Stimulated activated CD4-positive, alpha-beta T cell treated with anti-CD3 and anti-CD28 coated beads, Interleukin-12 subunit alpha, Interleukin-12 subunit beta, amount 100 ng/mL, for 24 hours (primary cell): ENCODE data around the gene VEZT.
"Not testable (repeated sequence)": the region's sequence is repeated elsewhere in the genome, so short reads cannot be mapped to it uniquely, and the experiment has no call there.

ENCODE experiments used
- DNase-seq, 2 experiments: peaks; one replicate each; pipeline ENCODE4 v3.0.0-alpha.2; 2020; ENCODE audit warnings: low read depth in 2 of 2

The VEZT gene

DNA sequence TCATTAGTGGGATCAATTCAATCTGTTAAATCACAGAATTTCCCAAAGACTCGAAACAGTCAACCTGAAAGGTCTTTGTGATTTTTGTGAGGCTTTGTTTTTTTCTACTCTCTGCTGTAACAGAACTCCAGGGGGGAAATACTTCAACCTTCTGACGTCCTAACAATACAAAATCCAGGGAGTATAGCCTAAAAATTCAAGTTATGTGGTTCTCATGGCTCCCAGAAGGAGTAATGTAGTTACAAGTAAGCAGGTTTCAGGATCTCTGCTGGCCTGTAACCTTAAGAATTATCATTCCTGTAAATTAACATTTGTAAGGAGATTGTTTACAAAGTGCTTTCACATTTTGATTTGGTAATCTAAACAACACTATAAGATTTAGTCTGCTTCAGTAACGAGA is 39.9 kb downstream of the VEZT start:
- DNase-seq = no peak

- DNase-seq = no peak
Observed at GRCh38 chr12:95258151-95258550, 40.5 kb downstream of the VEZT start.

DNA sequence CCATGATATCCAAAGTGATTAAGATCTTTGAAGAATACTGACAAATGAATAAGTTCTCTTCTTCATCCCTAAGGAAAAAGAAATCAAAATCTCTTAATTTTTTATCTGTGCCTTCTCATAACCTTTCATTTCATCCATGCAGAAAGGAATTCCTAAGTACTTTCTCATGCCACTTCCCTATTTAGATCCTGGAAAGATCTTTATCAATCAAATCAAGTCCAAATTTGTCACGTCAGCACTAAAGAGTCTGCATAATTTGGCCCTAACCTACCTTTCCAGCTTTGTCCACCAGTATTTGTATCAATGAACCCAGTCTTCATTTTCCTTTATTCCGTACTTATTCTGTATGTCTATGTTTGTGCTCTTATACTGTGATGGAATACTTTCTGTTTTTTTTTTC is 41.2 kb downstream of the VEZT start:
- DNase-seq = no peak

DNA sequence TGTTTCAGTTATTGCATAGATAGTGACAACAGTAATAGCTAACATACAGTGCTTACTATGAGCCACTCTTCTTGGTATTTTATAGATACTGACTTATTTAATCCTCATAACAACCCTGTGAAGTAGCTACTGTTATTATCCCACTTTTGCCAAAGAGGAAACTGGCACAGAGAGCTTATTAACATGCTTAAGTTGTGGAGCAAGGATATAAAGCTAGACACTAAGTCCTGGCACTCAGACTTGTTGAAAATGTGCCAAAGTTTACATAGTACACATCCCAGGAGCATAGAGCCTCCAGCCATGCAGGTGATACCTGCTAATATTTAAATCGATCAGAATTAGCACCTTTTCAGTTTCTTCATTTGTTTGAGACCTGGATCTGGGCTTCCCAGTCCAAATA is 41.8 kb downstream of the VEZT start:
- no peak for DNase-seq

- no peak for DNase-seq
Observed at GRCh38 chr12:95261109-95261508, 43.5 kb downstream of the VEZT start.

DNA sequence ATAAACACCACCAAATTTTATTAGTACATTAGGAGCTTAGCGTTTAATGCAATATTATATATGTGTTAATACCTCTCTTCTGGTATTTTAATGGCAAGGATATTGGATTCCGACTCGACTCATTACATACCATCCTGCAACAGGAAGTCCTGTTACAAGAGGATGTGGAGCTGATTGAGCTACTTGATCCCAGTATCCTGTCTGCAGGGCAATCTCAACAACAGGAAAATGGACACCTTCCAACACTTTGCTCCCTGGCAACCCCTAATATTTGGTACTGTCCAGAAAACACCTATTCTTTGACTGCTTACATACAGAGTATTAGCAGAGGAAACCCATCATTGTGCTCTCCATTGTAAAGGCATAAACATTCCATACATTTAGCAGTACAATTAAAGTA is 45.2 kb downstream of the VEZT start:
- DNase-seq = no peak

DNA sequence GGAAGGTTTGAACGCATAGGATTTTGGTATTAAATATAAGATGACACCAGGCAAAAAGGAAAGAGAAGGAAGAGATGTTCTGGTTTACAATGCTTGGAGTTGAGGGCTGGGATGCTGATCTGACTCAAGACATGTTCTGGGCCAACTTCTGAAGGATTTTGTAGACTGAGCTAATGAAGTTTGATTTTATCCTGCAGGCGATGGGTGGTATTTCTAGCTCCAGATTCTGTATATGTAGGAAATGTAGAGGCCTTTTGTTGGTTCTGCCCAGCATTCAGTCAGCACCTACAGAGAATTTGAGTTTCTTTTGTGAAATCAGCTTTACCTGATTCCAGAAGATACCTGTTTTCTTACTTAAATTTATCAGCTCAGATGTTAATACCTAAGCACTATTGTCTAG is 48.2 kb downstream of the VEZT start:
- no peak for DNase-seq

DNA sequence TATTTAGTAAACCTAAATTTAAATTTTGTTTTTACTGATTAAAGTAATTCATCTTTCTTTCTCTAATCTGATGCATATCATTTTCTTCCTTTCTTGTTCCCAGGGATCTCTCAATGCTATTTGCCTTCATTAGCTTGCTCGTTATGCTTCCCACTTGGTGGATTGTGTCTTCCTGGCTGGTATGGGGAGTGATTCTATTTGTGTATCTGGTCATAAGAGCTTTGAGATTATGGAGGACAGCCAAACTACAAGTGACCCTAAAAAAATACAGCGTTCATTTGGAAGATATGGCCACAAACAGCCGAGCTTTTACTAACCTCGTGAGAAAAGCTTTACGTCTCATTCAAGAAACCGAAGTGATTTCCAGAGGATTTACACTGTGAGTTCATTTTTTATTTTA is 48.6 kb downstream of the VEZT start:
- no peak for DNase-seq

GRCh38 chr12:95269892-95270291 is 52.3 kb downstream of the VEZT start:
- no peak for DNase-seq

- no peak for DNase-seq
Observed at GRCh38 chr12:95271465-95271864, 53.9 kb downstream of the VEZT start.

DNA sequence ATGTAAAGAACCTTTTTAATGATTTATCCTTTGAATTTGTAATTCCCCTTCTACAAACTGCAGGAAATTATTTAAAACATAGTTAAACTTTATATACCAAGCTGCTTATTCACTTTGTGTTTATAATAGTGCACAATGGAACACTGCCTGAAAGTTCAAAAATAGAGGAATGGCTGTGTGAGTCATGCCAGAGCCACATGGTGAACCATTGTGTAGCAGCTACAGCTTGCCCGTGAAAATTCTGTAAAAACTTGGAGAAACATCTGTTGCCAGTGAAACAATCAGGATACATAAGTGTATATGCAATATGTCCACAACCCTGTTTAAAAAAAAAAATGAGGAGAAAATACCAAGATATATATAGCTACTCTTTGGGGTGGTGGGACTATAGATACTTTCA is 59.5 kb downstream of the VEZT start:
- DNase-seq = no peak

GRCh38 chr12:95279856-95280255 is 62.2 kb downstream of the VEZT start:
- no peak for DNase-seq

DNA sequence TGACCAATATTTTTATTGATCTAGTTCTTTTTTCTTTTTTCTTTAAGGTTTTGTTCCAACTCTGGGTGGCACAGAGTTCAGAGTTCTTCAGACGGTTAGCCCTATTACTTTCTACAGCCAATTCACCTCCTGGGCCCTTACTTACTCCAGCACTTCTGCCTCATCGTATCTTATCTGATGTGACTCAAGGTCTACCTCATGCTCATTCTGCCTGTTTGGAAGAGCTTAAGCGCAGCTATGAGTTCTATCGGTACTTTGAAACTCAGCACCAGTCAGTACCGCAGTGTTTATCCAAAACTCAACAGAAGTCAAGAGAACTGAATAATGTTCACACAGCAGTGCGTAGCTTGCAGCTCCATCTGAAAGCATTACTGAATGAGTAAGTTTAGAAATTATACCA is 64.7 kb downstream of the VEZT start:
- no peak for DNase-seq

DNA sequence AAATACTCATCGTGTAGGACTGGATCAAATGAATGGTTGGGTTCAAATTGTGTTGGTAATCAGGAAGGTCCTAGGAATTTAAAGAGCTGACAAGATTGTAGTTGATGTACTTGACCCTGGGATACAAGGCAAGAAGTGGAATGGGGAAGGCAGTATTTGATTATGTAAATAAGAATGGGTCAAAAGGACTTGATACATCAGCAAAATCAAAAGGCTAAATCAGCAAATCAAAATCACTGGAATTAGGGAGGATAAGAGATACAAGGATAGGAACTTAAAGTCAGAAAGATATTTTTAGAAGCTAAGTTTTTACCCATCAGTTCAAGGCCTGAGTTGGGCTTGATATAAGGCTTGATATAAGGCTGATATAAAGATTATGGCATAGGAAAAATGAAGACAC is 65.8 kb downstream of the VEZT start:
- DNase-seq = no peak

GRCh38 chr12:95286713-95287112 is 69.1 kb downstream of the VEZT start:
- no peak for DNase-seq

DNA sequence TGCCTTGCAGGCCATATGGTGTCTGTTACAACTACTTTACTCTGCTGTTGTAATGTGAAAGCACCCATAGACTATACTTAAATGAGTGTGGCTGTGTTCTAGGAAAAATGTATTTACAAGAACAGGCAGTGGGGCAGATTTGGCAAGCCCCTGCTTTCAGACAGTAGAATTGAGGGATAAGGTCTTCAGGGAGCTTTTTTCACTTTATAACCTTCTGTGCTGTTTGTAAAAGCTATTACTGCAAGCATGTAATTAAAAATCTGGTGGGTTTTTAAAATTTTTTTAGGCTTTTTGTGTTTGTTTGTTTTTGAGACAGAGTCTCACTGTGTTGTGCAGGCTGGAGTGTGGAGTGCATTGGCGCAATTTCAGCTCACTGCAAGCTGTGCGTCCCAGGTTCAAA is 73.9 kb downstream of the VEZT start:
- DNase-seq = no peak

- DNase-seq = no peak
Observed at GRCh38 chr12:95298916-95299315, 81.3 kb downstream of the VEZT start.

DNA sequence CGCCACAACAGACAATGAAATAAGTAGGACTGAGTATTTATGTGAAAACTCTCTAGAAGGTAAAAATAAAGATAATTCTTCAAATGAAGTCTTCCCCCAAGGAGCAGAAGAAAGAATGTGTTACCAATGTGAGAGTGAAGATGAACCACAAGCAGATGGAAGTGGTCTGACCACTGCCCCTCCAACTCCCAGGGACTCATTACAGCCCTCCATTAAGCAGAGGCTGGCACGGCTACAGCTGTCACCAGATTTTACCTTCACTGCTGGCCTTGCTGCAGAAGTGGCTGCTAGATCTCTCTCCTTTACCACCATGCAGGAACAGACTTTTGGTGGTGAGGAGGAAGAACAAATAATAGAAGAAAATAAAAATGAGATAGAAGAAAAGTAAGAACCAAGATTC is 82.7 kb downstream of the VEZT start:
- DNase-seq = no peak

- DNase-seq = no peak
Observed at GRCh38 chr12:95303476-95303875, 85.9 kb downstream of the VEZT start.

GRCh38 chr12:95304673-95305198 is 87.1 kb downstream of the VEZT start:
- no peak for DNase-seq

GRCh38 chr12:95312656-95313055 is 95.0 kb downstream of the VEZT start:
- DNase-seq = no peak

GRCh38 chr12:95314756-95315155 is 97.1 kb downstream of the VEZT start:
- not testable (repeated sequence) for DNase-seq

GRCh38 chr12:95316798-95317197 is 99.2 kb downstream of the VEZT start:
- no peak for DNase-seq

DNA sequence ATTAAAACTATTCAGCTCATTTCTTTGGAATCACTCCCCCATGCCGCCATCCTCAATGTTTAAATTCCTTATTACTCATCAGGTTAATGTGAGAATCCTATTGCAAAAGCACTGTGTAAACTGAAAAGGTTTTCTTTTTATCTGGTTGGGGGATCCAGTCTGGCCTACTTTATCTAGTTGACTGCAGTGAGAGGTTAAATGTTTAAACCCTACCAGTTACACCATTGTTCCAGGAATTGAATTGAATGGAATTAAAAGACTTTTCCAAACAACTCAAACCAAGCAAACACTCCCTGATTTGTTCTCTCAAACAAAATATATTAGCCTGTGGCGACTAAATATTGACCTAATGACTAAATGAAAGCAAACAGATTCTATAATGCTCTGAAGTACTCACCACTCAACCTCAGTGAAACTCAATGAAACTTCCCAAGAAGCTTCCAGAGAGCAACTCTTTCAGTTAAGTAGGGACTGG is 100.5 kb downstream of the VEZT start:
- DNase-seq = no peak
